Esophagus squamous epithelium (tissue), 4 donors: ENCODE results near the gene ZNF106.

Experiments used
- CTCF ChIP-seq, 6 experiments: fragments of 450-650 bp in 4 of 6; fragments of 200-600 bp in 2 of 6; sonication (generic) in 2 of 6; IDR thresholded peaks; one replicate each; pipeline ENCODE4 v1.5.1; 2016 to 2019; ENCODE audit warnings: antibody characterized with exemption in 6 of 6, mild to moderate bottlenecking in 4 of 6, moderate library complexity in 4 of 6
- POLR2A ChIP-seq, 4 donors: fragments of 450-650 bp; IDR thresholded peaks; one replicate each; pipeline ENCODE4 v1.6.1; 2017; ENCODE audit warnings: antibody characterized with exemption in 4 of 4, mild to moderate bottlenecking in 4 of 4, moderate library complexity in 3 of 4

GRCh38 chr15:42395838-42396237 is 95.1 kb downstream of the ZNF106 start:
- TF ChIP-seq CTCF (IDR thresholded peaks at IDR 0.05) (no peak), POLR2A (IDR thresholded peaks at IDR 0.05) (no peak)
